K562 (cell line): Measurements from ENCODE around the gene CHRDL2. TPM values are rescaled to one million over a fixed set of nuclear protein-coding genes. Genes with fewer than 3 reads are reported as not detected.

Experiments
- DPF2 ChIP-seq: fragments of 450-650 bp; IDR thresholded peaks from 2 replicates; pipeline ENCODE4 v1.6.1; 2016
- JUND ChIP-seq, 2 experiments: IDR thresholded peaks; 2 replicates in 1 of 2; 3 replicates in 1 of 2; pipeline ENCODE4 v1.6.1; 2011; ENCODE audit warnings: borderline replicate concordance in 2 of 2, low read depth in 2 of 2, low read length in 2 of 2, improper control_type of control experiment in 1 of 2, missing biosample characterization in 1 of 2, missing genetic modification characterization in 1 of 2, missing genetic modification reagents in 1 of 2
- KDM5B ChIP-seq: fragments of 200-600 bp; sonication (generic); IDR thresholded peaks from 2 replicates; pipeline ENCODE4 v1.6.1; 2012; ENCODE audit warnings: low read depth, mild to moderate bottlenecking, moderate library complexity, low read length, control low read depth, inconsistent platforms; ENCODE audit not compliant: insufficient replicate concordance
- MYNN ChIP-seq, 2 experiments: sonication (generic); formaldehyde crosslinking in 1 of 2; IDR thresholded peaks; 2 replicates each; pipeline versions ENCODE4 v1.5.0 to v1.6.1; 2016 to 2020; ENCODE audit warnings: antibody characterized with exemption in 1 of 2, missing genetic modification reagents in 1 of 2
- NCOA6 ChIP-seq: fragments of 450-650 bp; IDR thresholded peaks from 2 replicates; pipeline ENCODE4 v1.6.1; 2017; ENCODE audit warnings: mild to moderate bottlenecking
- OTX1 ChIP-seq: fragments of 450-650 bp; formaldehyde crosslinking; IDR thresholded peaks from 2 replicates; pipeline ENCODE4 v1.4.0; 2022; ENCODE audit warnings: mild to moderate bottlenecking
- PML ChIP-seq: IDR thresholded peaks from 2 replicates; pipeline ENCODE4 v1.6.1; 2012; ENCODE audit warnings: low read length, inconsistent platforms
- POLR2G ChIP-seq: fragments of 200-400 bp; formaldehyde crosslinking; IDR thresholded peaks from 2 replicates; pipeline ENCODE4 v1.6.1; 2017; ENCODE audit warnings: low read depth, mild to moderate bottlenecking, antibody characterized with exemption, low read length, moderate library complexity
- POLR2H ChIP-seq: IDR thresholded peaks from 2 replicates; pipeline ENCODE4 v1.6.1; 2016; ENCODE audit warnings: missing genetic modification characterization, low read depth, mild to moderate bottlenecking, control low read depth, missing compliant biosample characterization, moderate library complexity
- RBM34 ChIP-seq: fragments of 200-400 bp; formaldehyde crosslinking; IDR thresholded peaks from 2 replicates; pipeline ENCODE4 v1.6.1; 2018; ENCODE audit warnings: low read length, borderline replicate concordance; ENCODE audit not compliant: insufficient read depth
- RFX1 ChIP-seq: fragments of 450-650 bp; IDR thresholded peaks from 2 replicates; pipeline ENCODE4 v1.6.1; 2016; ENCODE audit warnings: mild to moderate bottlenecking, moderate library complexity
- SMAD1 ChIP-seq: fragments of 150-350 bp; IDR thresholded peaks from 2 replicates; pipeline ENCODE4 v1.6.1; 2014; ENCODE audit warnings: low read length, low read depth; ENCODE audit not compliant: partially characterized antibody
- TEAD2 ChIP-seq: fragments of 450-650 bp; IDR thresholded peaks from 2 replicates; pipeline ENCODE4 v1.6.1; 2016; ENCODE audit warnings: missing genetic modification characterization, control low read depth, missing compliant biosample characterization
- YY1 ChIP-seq, 3 experiments: IDR thresholded peaks; 2 replicates each; pipeline ENCODE4 v1.6.1; 2011; ENCODE audit warnings: low read length in 2 of 3, mild to moderate bottlenecking in 2 of 3, moderate library complexity in 2 of 3, borderline replicate concordance in 1 of 3, control low read depth in 1 of 3, low read depth in 1 of 3; ENCODE audit not compliant: insufficient read depth in 3 of 3, insufficient replicate concordance in 2 of 3, control insufficient read depth in 1 of 3, insufficient read length in 1 of 3; ENCODE audit errors: extremely low read depth in 1 of 3
- polyA plus RNA-seq, 8 experiments: library from polyadenylated mRNA; depleted of rRNA in 4 of 8; stranded (reverse) in 5 of 8; unstranded in 3 of 8; fragments of >200 nt; fragmentation: Nextera tagmentation in 2 of 8; fragmentation: Illumina TruSeq in 1 of 8; extraction: Ambion mirVana in 2 of 8; extraction: Trizol in 1 of 8; gene quantifications; 2 replicates each; pipeline versions ENCODE4 v1.2.1 to v1.2.3, GENCODE V29; 2011 to 2014; ENCODE audit warnings: inconsistent platforms in 1 of 8, missing spikeins in 1 of 8
- total RNA-seq, 7 experiments: library from RNA; depleted of rRNA in 6 of 7; stranded (reverse); fragments of >200 nt in 6 of 7; fragmentation: Illumina TruSeq in 2 of 7; extraction: Trizol in 2 of 7; gene quantifications; 2 replicates each; pipeline versions ENCODE4 v1.2.1 to v1.2.3, GENCODE V29; 2011 to 2021; ENCODE audit warnings: low replicate concordance in 1 of 7
- TF ChIP-seq, protein P1 (sequence below): fragments of 250-450 bp; sonication (Bioruptor Pico); IDR thresholded peaks from 2 replicates; pipeline ENCODE4 v1.9.0; 2021; ENCODE audit warnings: mild to moderate bottlenecking
- TF ChIP-seq, protein P2 (sequence below): sonication (generic); formaldehyde crosslinking; IDR thresholded peaks from 2 replicates; pipeline ENCODE4 v1.8.0; 2022; ENCODE audit warnings: missing genetic modification reagents, mild to moderate bottlenecking, borderline replicate concordance
- TF ChIP-seq, protein P3 (sequence below), 2 experiments: fragments of 200-800 bp in 1 of 2; sonication (Bioruptor generic) in 1 of 2; sonication (generic) in 1 of 2; formaldehyde crosslinking in 1 of 2; IDR thresholded peaks in 1 of 2; conservative IDR thresholded peaks in 1 of 2; 2 replicates each; pipeline versions ENCODE4 v1.5.0 to v1.6.1; 2016 to 2020; ENCODE audit warnings: missing compliant biosample characterization in 1 of 2, missing genetic modification characterization in 1 of 2, missing genetic modification reagents in 1 of 2
- TF ChIP-seq, protein P4 (sequence below): sonication (generic); formaldehyde crosslinking; IDR thresholded peaks from 2 replicates; pipeline ENCODE4 v1.8.0; 2022; ENCODE audit warnings: mild to moderate bottlenecking, low read depth, missing genetic modification reagents

Gene CHRDL2
- total and polyA plus RNA-seq, 9 of the 15 experiments (the other 6 are each of a cell fraction or from before 2014, with no cell fraction given), result not detected

DNA sequence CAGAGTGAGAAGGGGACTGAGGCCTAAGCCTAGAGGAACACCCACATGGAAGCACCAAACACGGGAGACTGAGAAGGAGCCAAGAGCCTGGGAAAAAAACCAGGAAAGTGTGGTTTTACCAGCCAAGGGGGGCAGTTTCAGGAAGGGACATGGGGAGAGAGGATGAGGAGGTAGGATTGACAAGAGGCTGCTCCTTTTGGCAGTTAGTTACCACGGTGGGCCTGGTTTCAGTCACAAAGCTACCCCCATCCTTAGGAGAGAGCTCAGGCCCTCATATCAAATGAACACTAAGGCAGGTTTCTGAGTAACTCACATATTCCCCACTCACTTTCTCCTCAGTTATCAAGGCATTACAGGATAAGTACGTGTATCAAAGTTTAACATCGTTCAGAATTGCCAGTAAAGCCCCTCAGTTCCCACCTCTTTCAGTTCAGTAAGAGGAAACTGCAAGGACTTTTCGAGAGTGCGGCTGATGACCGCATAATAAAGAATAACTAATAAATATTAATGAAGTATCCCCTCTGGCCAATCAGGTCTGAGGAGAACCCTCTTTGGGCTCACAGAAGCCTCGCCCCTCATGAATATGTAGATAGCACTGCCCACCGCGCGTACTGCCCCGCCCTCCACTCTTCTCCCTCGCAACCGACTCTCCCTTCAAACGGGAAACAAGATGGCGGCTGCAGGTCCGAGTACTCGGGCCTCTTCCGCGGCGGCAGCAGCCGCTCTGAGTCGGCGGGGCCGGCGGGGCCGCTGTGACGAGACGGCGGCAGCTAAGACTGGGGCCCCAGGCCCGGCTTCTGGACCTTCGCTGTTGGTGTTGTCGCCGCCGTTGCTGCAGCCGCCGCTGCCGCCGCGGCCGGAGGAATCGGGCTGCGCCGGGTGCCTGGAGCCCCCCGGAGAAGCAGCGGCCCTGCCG, 17.2 kb upstream of the CHRDL2 start, which contains the start of gene RNF169 (continued):
- peak; percentile 73 for TF ChIP-seq KDM5B
- TF ChIP-seq OTX1, result 0 out of 2 replicates have a peak, but pooled peaks have one; percentile 35
- TF ChIP-seq JUND (IDR thresholded peaks at IDR 0.05; ENCODE audit: borderline replicate concordance, low read depth, low read length), result no peak
- 0 out of 3 replicates have a peak, but pooled peaks have one; percentile 52 for TF ChIP-seq JUND (tag; IDR thresholded peaks at IDR 0.05; ENCODE audit: borderline replicate concordance, low read depth, low read length)
- TF ChIP-seq RBM34, result no peak
- TF ChIP-seq, protein P1, sequence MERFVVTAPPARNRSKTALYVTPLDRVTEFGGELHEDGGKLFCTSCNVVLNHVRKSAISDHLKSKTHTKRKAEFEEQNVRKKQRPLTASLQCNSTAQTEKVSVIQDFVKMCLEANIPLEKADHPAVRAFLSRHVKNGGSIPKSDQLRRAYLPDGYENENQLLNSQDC (CRISPR knock-in tag), result peak; percentile 82; the same call in 1 of the 2 replicates
- TF ChIP-seq, protein P2, sequence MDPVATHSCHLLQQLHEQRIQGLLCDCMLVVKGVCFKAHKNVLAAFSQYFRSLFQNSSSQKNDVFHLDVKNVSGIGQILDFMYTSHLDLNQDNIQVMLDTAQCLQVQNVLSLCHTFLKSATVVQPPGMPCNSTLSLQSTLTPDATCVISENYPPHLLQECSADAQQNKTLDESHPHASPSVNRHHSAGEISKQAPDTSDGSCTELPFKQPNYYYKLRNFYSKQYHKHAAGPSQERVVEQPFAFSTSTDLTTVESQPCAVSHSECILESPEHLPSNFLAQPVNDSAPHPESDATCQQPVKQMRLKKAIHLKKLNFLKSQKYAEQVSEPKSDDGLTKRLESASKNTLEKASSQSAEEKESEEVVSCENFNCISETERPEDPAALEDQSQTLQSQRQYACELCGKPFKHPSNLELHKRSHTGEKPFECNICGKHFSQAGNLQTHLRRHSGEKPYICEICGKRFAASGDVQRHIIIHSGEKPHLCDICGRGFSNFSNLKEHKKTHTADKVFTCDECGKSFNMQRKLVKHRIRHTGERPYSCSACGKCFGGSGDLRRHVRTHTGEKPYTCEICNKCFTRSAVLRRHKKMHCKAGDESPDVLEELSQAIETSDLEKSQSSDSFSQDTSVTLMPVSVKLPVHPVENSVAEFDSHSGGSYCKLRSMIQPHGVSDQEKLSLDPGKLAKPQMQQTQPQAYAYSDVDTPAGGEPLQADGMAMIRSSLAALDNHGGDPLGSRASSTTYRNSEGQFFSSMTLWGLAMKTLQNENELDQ (CRISPR knock-in tag), result 0 out of 2 replicates have a peak, but pooled peaks have one; percentile 31
- TF ChIP-seq POLR2H (tag), result peak; percentile 82
- no peak for TF ChIP-seq TEAD2 (tag)
- no peak for TF ChIP-seq MYNN (IDR thresholded peaks at IDR 0.05)
- no peak for TF ChIP-seq MYNN (CRISPR knock-in tag; IDR thresholded peaks at IDR 0.05)
- 0 out of 2 replicates have a peak, but pooled peaks have one; percentile 46 for TF ChIP-seq PML
- 0 out of 2 replicates have a peak, but pooled peaks have one; percentile 27 for TF ChIP-seq DPF2
- TF ChIP-seq NCOA6, result peak; percentile 84
- TF ChIP-seq POLR2G, result peak; percentile 96
- TF ChIP-seq, protein P3, sequence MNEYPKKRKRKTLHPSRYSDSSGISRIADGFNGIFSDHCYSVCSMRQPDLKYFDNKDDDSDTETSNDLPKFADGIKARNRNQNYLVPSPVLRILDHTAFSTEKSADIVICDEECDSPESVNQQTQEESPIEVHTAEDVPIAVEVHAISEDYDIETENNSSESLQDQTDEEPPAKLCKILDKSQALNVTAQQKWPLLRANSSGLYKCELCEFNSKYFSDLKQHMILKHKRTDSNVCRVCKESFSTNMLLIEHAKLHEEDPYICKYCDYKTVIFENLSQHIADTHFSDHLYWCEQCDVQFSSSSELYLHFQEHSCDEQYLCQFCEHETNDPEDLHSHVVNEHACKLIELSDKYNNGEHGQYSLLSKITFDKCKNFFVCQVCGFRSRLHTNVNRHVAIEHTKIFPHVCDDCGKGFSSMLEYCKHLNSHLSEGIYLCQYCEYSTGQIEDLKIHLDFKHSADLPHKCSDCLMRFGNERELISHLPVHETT (CRISPR knock-in tag; conservative IDR thresholded peaks at IDR 0.05 in 1 of 2, IDR thresholded peaks at IDR 0.05 in 1 of 2), result 0 out of 4 replicates have a peak, but pooled peaks of 1 of the 2 experiments have one; percentile 31
- TF ChIP-seq YY1 (IDR thresholded peaks at IDR 0.05; ENCODE audit: borderline replicate concordance in 1 of 3, control insufficient read depth in 1 of 3, extremely low read depth in 1 of 3, insufficient read depth in 3 of 3, insufficient read length in 1 of 3, insufficient replicate concordance in 2 of 3, low read depth in 1 of 3, low read length in 2 of 3), result peak; percentile 83 to 99 (median 96)
- TF ChIP-seq RFX1, result peak; percentile 31; the same call in 1 of the 2 replicates
- TF ChIP-seq SMAD1, result no peak
- TF ChIP-seq, protein P4, sequence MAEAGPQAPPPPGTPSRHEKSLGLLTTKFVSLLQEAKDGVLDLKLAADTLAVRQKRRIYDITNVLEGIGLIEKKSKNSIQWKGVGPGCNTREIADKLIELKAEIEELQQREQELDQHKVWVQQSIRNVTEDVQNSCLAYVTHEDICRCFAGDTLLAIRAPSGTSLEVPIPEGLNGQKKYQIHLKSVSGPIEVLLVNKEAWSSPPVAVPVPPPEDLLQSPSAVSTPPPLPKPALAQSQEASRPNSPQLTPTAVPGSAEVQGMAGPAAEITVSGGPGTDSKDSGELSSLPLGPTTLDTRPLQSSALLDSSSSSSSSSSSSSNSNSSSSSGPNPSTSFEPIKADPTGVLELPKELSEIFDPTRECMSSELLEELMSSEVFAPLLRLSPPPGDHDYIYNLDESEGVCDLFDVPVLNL (CRISPR knock-in tag), result no peak
